ENCODE measurements around the gene AAK1.
"Not testable (repeated sequence)": the region's sequence is repeated elsewhere in the genome, so short reads cannot be mapped to it uniquely, and the experiment has no call there.

The AAK1 gene

GRCh38 chr2:69643602-69644505 is at the start of gene AAK1:
Gene AAK1 (minus strand): TSS chr2:69643739. CDS start chr2:69643040, 699 bp downstream.
- DNase-seq, result peak; percentile 89

GRCh38 chr2:69692424-69692823 is 48.9 kb upstream of the AAK1 start:
- DNase-seq, result no peak

GRCh38 chr2:69689969-69690368 is 46.4 kb upstream of the AAK1 start:
- no peak for DNase-seq

- no peak for DNase-seq
Observed at GRCh38 chr2:69689466-69689865, 45.9 kb upstream of the AAK1 start.

- no peak for DNase-seq
Observed at GRCh38 chr2:69687971-69688611, 44.6 kb upstream of the AAK1 start.

- DNase-seq, result peak; percentile 4
Observed at GRCh38 chr2:69686813-69687212, 43.3 kb upstream of the AAK1 start.

GRCh38 chr2:69685321-69686048 is 41.9 kb upstream of the AAK1 start:
- DNase-seq, result peak; percentile 1

- peak; percentile 30 for DNase-seq
Observed at GRCh38 chr2:69683170-69683971, 39.8 kb upstream of the AAK1 start.

GRCh38 chr2:69682525-69682924 is 39.0 kb upstream of the AAK1 start:
- DNase-seq, result no peak

GRCh38 chr2:69680001-69680675 is 36.6 kb upstream of the AAK1 start:
- no peak for DNase-seq

GRCh38 chr2:69677914-69678313 is 34.4 kb upstream of the AAK1 start:
- DNase-seq, result no peak

- no peak for DNase-seq
Observed at GRCh38 chr2:69676146-69676545, 32.6 kb upstream of the AAK1 start.

GRCh38 chr2:69674316-69674670 is 30.8 kb upstream of the AAK1 start:
- no peak for DNase-seq

GRCh38 chr2:69673098-69673497 is 29.6 kb upstream of the AAK1 start:
- not testable (repeated sequence) for DNase-seq

GRCh38 chr2:69669666-69670065 is 26.1 kb upstream of the AAK1 start:
- no peak for DNase-seq

GRCh38 chr2:69668598-69668997 is 25.1 kb upstream of the AAK1 start:
- no peak for DNase-seq

- no peak for DNase-seq
Observed at GRCh38 chr2:69667805-69668382, 24.4 kb upstream of the AAK1 start.

- DNase-seq, result no peak
Observed at GRCh38 chr2:69665152-69665551, 21.6 kb upstream of the AAK1 start.

- DNase-seq, result no peak
Observed at GRCh38 chr2:69663860-69664259, 20.3 kb upstream of the AAK1 start.

GRCh38 chr2:69662547-69662946 is 19.0 kb upstream of the AAK1 start:
- DNase-seq, result not testable (repeated sequence)

GRCh38 chr2:69660637-69661036 is 17.1 kb upstream of the AAK1 start:
- DNase-seq, result no peak
